GM12891 (cell line): ENCODE results near the gene MAPK8IP3.

Experiments
- POLR2A ChIP-seq: IDR thresholded peaks from 2 replicates; pipeline ENCODE4 v1.6.1; 2011; ENCODE audit warnings: low read depth, low read length, control low read depth
- POLR2AphosphoS5 ChIP-seq: IDR thresholded peaks from 2 replicates; pipeline ENCODE4 v1.6.1; 2011; ENCODE audit warnings: low read depth, low read length, control low read depth
- SPI1 ChIP-seq: IDR thresholded peaks from 2 replicates; pipeline ENCODE4 v1.6.1; 2011; ENCODE audit warnings: low read depth, low read length, control low read depth
- TAF1 ChIP-seq: IDR thresholded peaks from 2 replicates; pipeline ENCODE4 v1.6.1; 2011; ENCODE audit warnings: low read depth, low read length, control low read depth

DNA sequence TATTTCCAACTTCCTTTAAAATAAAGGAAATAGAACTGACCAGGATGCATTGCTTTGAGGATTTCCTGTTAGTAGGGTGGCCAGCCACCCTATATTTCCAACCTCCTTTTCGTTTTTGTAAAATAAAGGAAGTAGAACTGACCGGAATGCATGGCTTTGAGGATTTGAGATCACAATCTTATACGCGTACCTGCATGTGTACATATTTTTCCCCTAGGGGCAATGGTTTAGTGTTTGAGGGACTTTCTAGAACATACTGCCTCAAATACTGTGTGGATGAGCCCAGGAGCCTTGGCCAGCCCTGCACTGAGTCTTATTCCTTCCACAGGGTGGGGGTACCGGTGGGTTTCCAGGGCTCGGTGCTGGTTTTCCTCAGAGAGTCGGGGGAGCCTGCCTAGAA, 25.6 kb downstream of the MAPK8IP3 start:
- TF ChIP-seq POLR2AphosphoS5, result no peak
- no peak for TF ChIP-seq POLR2A
- TF ChIP-seq TAF1, result no peak
- TF ChIP-seq SPI1, result no peak
